GM19452 (cell line): ENCODE results near the gene LINC00632.

Source experiments
- ATAC-seq: cut with Tn5 transposase; IDR thresholded peaks from one replicate; pipeline ENCODE4 v1.9.1; 2021; ENCODE audit not compliant: unreplicated experiment

Gene LINC00632

GRCh38 chrX:140764401-140764919, 54.9 kb downstream of the LINC00632 start:
- ATAC-seq, result no peak

GRCh38 chrX:140765043-140765784, 55.7 kb downstream of the LINC00632 start:
- no peak for ATAC-seq

- ATAC-seq, result no peak
These were observed 56.6 kb downstream of the LINC00632 start for GRCh38 chrX:140766024-140766611.

- no peak for ATAC-seq
These were observed 58.1 kb downstream of the LINC00632 start for GRCh38 chrX:140767646-140768045.

- no peak for ATAC-seq
These were observed 65.7 kb downstream of the LINC00632 start for GRCh38 chrX:140775211-140775610.

- no peak for ATAC-seq
These were observed 66.8 kb downstream of the LINC00632 start for GRCh38 chrX:140776320-140776719.

- no peak for ATAC-seq
These were observed 85.1 kb downstream of the LINC00632 start for GRCh38 chrX:140794642-140795041.

GRCh38 chrX:140799216-140799615, 89.7 kb downstream of the LINC00632 start:
- no peak for ATAC-seq

- no peak for ATAC-seq
These were observed 94.7 kb downstream of the LINC00632 start for GRCh38 chrX:140804292-140804691.

GRCh38 chrX:140815868-140816267, 106.3 kb downstream of the LINC00632 start:
- ATAC-seq, result no peak

GRCh38 chrX:140817943-140818342, 108.4 kb downstream of the LINC00632 start:
- ATAC-seq, result no peak

GRCh38 chrX:140821280-140821679, 111.7 kb downstream of the LINC00632 start:
- no peak for ATAC-seq

GRCh38 chrX:140822184-140822583, 112.6 kb downstream of the LINC00632 start:
- ATAC-seq, result no peak

GRCh38 chrX:140822861-140823260, 113.3 kb downstream of the LINC00632 start:
- no peak for ATAC-seq

GRCh38 chrX:140836874-140837273, 127.3 kb downstream of the LINC00632 start:
- no peak for ATAC-seq
